Measurements from ENCODE around the gene WDR89.
"Not testable (repeated sequence)": the region's sequence is repeated elsewhere in the genome, so short reads cannot be mapped to it uniquely, and the experiment has no call there.

WDR89 gene

GRCh38 chr14:63662776-63663175 is 21.1 kb upstream of the WDR89 start:
- WGBS (ENCODE audit: extremely low coverage, insufficient coverage, low lambda C conversion rate): no CpG with 5 or more reads among the region's 8 CpGs
- Histone ChIP-seq H3K4me3 (ENCODE audit: low read length) (no peak overlapping the region), H4K5ac (ENCODE audit: low read length) (no peak overlapping the region), H3K4ac (ENCODE audit: low read depth, low read length) (no peak overlapping the region), H2BK120ac (ENCODE audit: low read depth, low read length) (no peak overlapping the region), H3K79me2 (ENCODE audit: control insufficient read depth, insufficient read depth, low read length) (no peaks in the 10 kb centered on the region), H2BK15ac (replicated peaks; ENCODE audit: low read depth) (no peak overlapping the region), H3K4me2 (ENCODE audit: low read length) (no peak overlapping the region), H2AK5ac (ENCODE audit: low read length) (no peak overlapping the region), H3K9ac (ENCODE audit: low read length) (no peak overlapping the region), H3K18ac (ENCODE audit: low read length) (no peak overlapping the region), H4K8ac (ENCODE audit: low read depth, low read length) (no peak overlapping the region), H3K56ac (ENCODE audit: low read length) (no peak overlapping the region), H3K27me3 (ENCODE audit: insufficient read depth, low read length, poor library complexity) (no peaks in the 10 kb centered on the region), H2BK5ac (ENCODE audit: low read length) (no peak overlapping the region), H3K36me3 (ENCODE audit: control insufficient read depth, insufficient read depth, low read length) (no peaks in the 10 kb centered on the region), H3K4me1 (ENCODE audit: control insufficient read depth, low read depth, low read length) (no peaks in the 10 kb centered on the region), H3K79me1 (ENCODE audit: low read length) (no peaks in the 10 kb centered on the region), H3K27ac (ENCODE audit: low read depth, low read length) (no peak overlapping the region), H3K23ac (ENCODE audit: low read length) (no peak overlapping the region)
- no peak for DNase-seq

GRCh38 chr14:63661881-63662280 is 20.2 kb upstream of the WDR89 start:
- not testable (repeated sequence) for H3K27me3 ChIP-seq (ENCODE audit: insufficient read depth, low read length, poor library complexity); H2BK5ac ChIP-seq (ENCODE audit: low read length); H3K23ac ChIP-seq (ENCODE audit: low read length); H3K36me3 ChIP-seq (ENCODE audit: control insufficient read depth, insufficient read depth, low read length); H3K27ac ChIP-seq (ENCODE audit: low read depth, low read length); H2BK120ac ChIP-seq (ENCODE audit: low read depth, low read length); H4K8ac ChIP-seq (ENCODE audit: low read depth, low read length); DNase-seq; H2AK5ac ChIP-seq (ENCODE audit: low read length); H3K79me2 ChIP-seq (ENCODE audit: control insufficient read depth, insufficient read depth, low read length); H3K4me1 ChIP-seq (ENCODE audit: control insufficient read depth, low read depth, low read length); H2BK15ac ChIP-seq (replicated peaks; ENCODE audit: low read depth); H3K56ac ChIP-seq (ENCODE audit: low read length); H3K4me2 ChIP-seq (ENCODE audit: low read length); H3K9ac ChIP-seq (ENCODE audit: low read length); H4K5ac ChIP-seq (ENCODE audit: low read length); H3K18ac ChIP-seq (ENCODE audit: low read length); H3K79me1 ChIP-seq (ENCODE audit: low read length); H3K4ac ChIP-seq (ENCODE audit: low read depth, low read length); H3K4me3 ChIP-seq (ENCODE audit: low read length)
- no CpG with 5 or more reads among the region's 10 CpGs for WGBS (ENCODE audit: extremely low coverage, insufficient coverage, low lambda C conversion rate)

- Histone ChIP-seq H3K27ac (ENCODE audit: low read depth, low read length) (no peak overlapping the region), H3K4me2 (ENCODE audit: low read length) (no peak overlapping the region), H3K18ac (ENCODE audit: low read length) (no peak overlapping the region), H3K79me1 (ENCODE audit: low read length) (no peaks in the 10 kb centered on the region), H2BK15ac (replicated peaks; ENCODE audit: low read depth) (no peak overlapping the region), H3K36me3 (ENCODE audit: control insufficient read depth, insufficient read depth, low read length) (no peaks in the 10 kb centered on the region), H4K5ac (ENCODE audit: low read length) (no peak overlapping the region), H2AK5ac (ENCODE audit: low read length) (no peak overlapping the region), H2BK120ac (ENCODE audit: low read depth, low read length) (no peak overlapping the region), H3K9ac (ENCODE audit: low read length) (no peak overlapping the region), H3K4me1 (ENCODE audit: control insufficient read depth, low read depth, low read length) (no peaks in the 10 kb centered on the region), H3K4me3 (ENCODE audit: low read length) (no peak overlapping the region), H2BK5ac (ENCODE audit: low read length) (no peak overlapping the region), H3K56ac (ENCODE audit: low read length) (no peak overlapping the region), H3K23ac (ENCODE audit: low read length) (no peak overlapping the region), H4K8ac (ENCODE audit: low read depth, low read length) (no peak overlapping the region), H3K4ac (ENCODE audit: low read depth, low read length) (no peak overlapping the region), H3K27me3 (ENCODE audit: insufficient read depth, low read length, poor library complexity) (no peaks in the 10 kb centered on the region), H3K79me2 (ENCODE audit: control insufficient read depth, insufficient read depth, low read length) (no peaks in the 10 kb centered on the region)
- WGBS (ENCODE audit: extremely low coverage, insufficient coverage, low lambda C conversion rate): no CpG with 5 or more reads among the region's 4 CpGs
- DNase-seq: no peak
Observed at GRCh38 chr14:63659726-63660125, 18.1 kb upstream of the WDR89 start.

GRCh38 chr14:63656194-63656593 is 14.5 kb upstream of the WDR89 start:
- Histone ChIP-seq H3K4me2 (ENCODE audit: low read length) (no peak overlapping the region), H4K5ac (ENCODE audit: low read length) (no peak overlapping the region), H2AK5ac (ENCODE audit: low read length) (no peak overlapping the region), H3K79me1 (ENCODE audit: low read length) (no peaks in the 10 kb centered on the region), H3K23ac (ENCODE audit: low read length) (no peak overlapping the region), H3K18ac (ENCODE audit: low read length) (no peak overlapping the region), H2BK5ac (ENCODE audit: low read length) (no peak overlapping the region), H2BK15ac (replicated peaks; ENCODE audit: low read depth) (no peak overlapping the region), H3K36me3 (ENCODE audit: control insufficient read depth, insufficient read depth, low read length) (no peaks in the 10 kb centered on the region), H3K9ac (ENCODE audit: low read length) (no peak overlapping the region), H3K4me1 (ENCODE audit: control insufficient read depth, low read depth, low read length) (no peaks in the 10 kb centered on the region), H4K8ac (ENCODE audit: low read depth, low read length) (no peak overlapping the region), H2BK120ac (ENCODE audit: low read depth, low read length) (no peak overlapping the region), H3K4ac (ENCODE audit: low read depth, low read length) (no peak overlapping the region), H3K79me2 (ENCODE audit: control insufficient read depth, insufficient read depth, low read length) (no peaks in the 10 kb centered on the region), H3K27ac (ENCODE audit: low read depth, low read length) (no peak overlapping the region), H3K27me3 (ENCODE audit: insufficient read depth, low read length, poor library complexity) (no peaks in the 10 kb centered on the region), H3K4me3 (ENCODE audit: low read length) (no peak overlapping the region), H3K56ac (ENCODE audit: low read length) (no peak overlapping the region)
- WGBS (ENCODE audit: extremely low coverage, insufficient coverage, low lambda C conversion rate): no CpG with 5 or more reads among the region's 4 CpGs
- no peak for DNase-seq

- no peak overlapping the region for H2BK120ac ChIP-seq (ENCODE audit: low read depth, low read length)
- no peak overlapping the region for H3K4me3 ChIP-seq (ENCODE audit: low read length)
- H3K27me3 ChIP-seq (ENCODE audit: insufficient read depth, low read length, poor library complexity): no peaks in the 10 kb centered on the region
- no peak overlapping the region for H4K5ac ChIP-seq (ENCODE audit: low read length)
- H2AK5ac ChIP-seq (ENCODE audit: low read length): no peak overlapping the region
- H2BK5ac ChIP-seq (ENCODE audit: low read length): no peak overlapping the region
- WGBS (ENCODE audit: extremely low coverage, insufficient coverage, low lambda C conversion rate): no CpG with 5 or more reads among the region's 2 CpGs
- H3K9ac ChIP-seq (ENCODE audit: low read length): no peak overlapping the region
- H3K79me2 ChIP-seq (ENCODE audit: control insufficient read depth, insufficient read depth, low read length): no peaks in the 10 kb centered on the region
- H4K8ac ChIP-seq (ENCODE audit: low read depth, low read length): no peak overlapping the region
- no peak overlapping the region for H3K18ac ChIP-seq (ENCODE audit: low read length)
- H3K79me1 ChIP-seq (ENCODE audit: low read length): no peaks in the 10 kb centered on the region
- no peak overlapping the region for H3K27ac ChIP-seq (ENCODE audit: low read depth, low read length)
- no peaks in the 10 kb centered on the region for H3K36me3 ChIP-seq (ENCODE audit: control insufficient read depth, insufficient read depth, low read length)
- no peak for DNase-seq
- H3K4ac ChIP-seq (ENCODE audit: low read depth, low read length): no peak overlapping the region
- H2BK15ac ChIP-seq (replicated peaks; ENCODE audit: low read depth): no peak overlapping the region
- no peak overlapping the region for H3K23ac ChIP-seq (ENCODE audit: low read length)
- H3K4me2 ChIP-seq (ENCODE audit: low read length): no peak overlapping the region
- H3K4me1 ChIP-seq (ENCODE audit: control insufficient read depth, low read depth, low read length): no peaks in the 10 kb centered on the region
- no peak overlapping the region for H3K56ac ChIP-seq (ENCODE audit: low read length)
Observed at GRCh38 chr14:63654936-63655335, 13.3 kb upstream of the WDR89 start.

- Histone ChIP-seq H2AK5ac (ENCODE audit: low read length) (no peak overlapping the region), H3K79me1 (ENCODE audit: low read length) (no peaks in the 10 kb centered on the region), H3K36me3 (ENCODE audit: control insufficient read depth, insufficient read depth, low read length) (no peaks in the 10 kb centered on the region), H3K4ac (ENCODE audit: low read depth, low read length) (no peak overlapping the region), H3K18ac (ENCODE audit: low read length) (no peak overlapping the region), H3K23ac (ENCODE audit: low read length) (no peak overlapping the region), H3K4me1 (ENCODE audit: control insufficient read depth, low read depth, low read length) (no peaks in the 10 kb centered on the region), H2BK15ac (replicated peaks; ENCODE audit: low read depth) (no peak overlapping the region), H3K79me2 (ENCODE audit: control insufficient read depth, insufficient read depth, low read length) (no peaks in the 10 kb centered on the region), H3K9ac (ENCODE audit: low read length) (no peak overlapping the region), H4K5ac (ENCODE audit: low read length) (no peak overlapping the region), H3K4me2 (ENCODE audit: low read length) (no peak overlapping the region), H3K27me3 (ENCODE audit: insufficient read depth, low read length, poor library complexity) (no peaks in the 10 kb centered on the region), H3K27ac (ENCODE audit: low read depth, low read length) (no peak overlapping the region), H2BK120ac (ENCODE audit: low read depth, low read length) (no peak overlapping the region), H3K56ac (ENCODE audit: low read length) (no peak overlapping the region), H3K4me3 (ENCODE audit: low read length) (no peak overlapping the region), H4K8ac (ENCODE audit: low read depth, low read length) (no peak overlapping the region), H2BK5ac (ENCODE audit: low read length) (no peak overlapping the region)
- no peak for DNase-seq
- no CpG with 5 or more reads among the region's 2 CpGs for WGBS (ENCODE audit: extremely low coverage, insufficient coverage, low lambda C conversion rate)
Observed at GRCh38 chr14:63654346-63654745, 12.7 kb upstream of the WDR89 start.
